Measurements from ENCODE around the gene CAMK1G. TPM values are rescaled to one million over a fixed set of nuclear protein-coding genes. Genes with fewer than 3 reads are reported as not detected.

The CAMK1G gene
- total RNA-seq, 1 donor from 2014 or later, result not detected

DNA sequence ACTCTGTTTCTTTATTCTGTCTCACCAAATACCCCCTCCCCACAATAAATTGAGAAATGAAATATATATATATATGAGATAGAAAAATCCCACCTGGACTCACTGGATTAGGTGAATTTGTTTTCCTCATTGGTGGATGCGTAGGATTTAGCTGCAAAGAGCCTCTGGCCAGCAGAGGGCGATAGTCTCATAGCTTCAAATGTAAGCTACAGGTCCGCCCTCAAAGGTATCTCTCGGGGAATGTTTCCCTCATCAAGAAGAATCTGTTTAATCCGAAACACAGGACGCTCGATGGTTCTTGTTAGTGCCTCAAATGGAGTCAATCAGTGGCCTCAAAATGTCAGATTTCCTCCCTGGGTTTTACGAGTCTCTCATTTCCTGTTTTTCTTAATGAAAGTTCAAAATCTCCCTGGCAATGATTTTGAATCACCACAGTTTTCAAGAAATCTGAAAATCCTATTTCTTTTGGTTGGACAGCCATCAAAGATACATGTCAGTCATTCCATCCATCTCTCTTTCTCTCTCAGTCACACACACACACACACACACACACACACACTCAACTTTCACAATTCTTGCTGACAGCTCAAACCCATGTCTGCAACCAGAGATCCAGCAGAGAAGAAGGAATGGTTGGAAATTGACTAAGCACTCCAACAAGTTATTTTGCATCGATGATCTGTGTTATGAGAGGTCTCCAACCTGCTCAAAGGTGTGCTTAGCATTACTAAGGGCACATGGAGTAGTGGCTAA lies 13.9 kb upstream of the CAMK1G start:
- Mint-ChIP-seq H3K9me3 (ENCODE audit: unreplicated experiment) (no peaks in the 10 kb centered on the region), H3K36me3 (ENCODE audit: low read depth, unreplicated experiment) (no peaks in the 10 kb centered on the region), H3K4me1 (ENCODE audit: unreplicated experiment) (peaks cover 3% of the 10 kb centered on the region), H3K27ac (ENCODE audit: unreplicated experiment) (no peak overlapping the region), H3K4me3 (ENCODE audit: unreplicated experiment) (no peak overlapping the region), H3K27me3 (ENCODE audit: unreplicated experiment) (peaks cover 8% of the 10 kb centered on the region)
- DNase-seq (ENCODE audit: low spot score), result peak; percentile 76
- TF ChIP-seq CTCF (IDR thresholded peaks at IDR 0.05; ENCODE audit: unreplicated experiment), result peak; percentile 80

GRCh38 chr1:209570743-209571142 lies 12.8 kb upstream of the CAMK1G start:
- H3K9me3 Mint-ChIP-seq (ENCODE audit: unreplicated experiment), result no peaks in the 10 kb centered on the region
- H3K4me3 Mint-ChIP-seq (ENCODE audit: unreplicated experiment), result no peak overlapping the region
- TF ChIP-seq CTCF (IDR thresholded peaks at IDR 0.05; ENCODE audit: unreplicated experiment), result no peak
- peaks cover 8% of the 10 kb centered on the region for H3K27me3 Mint-ChIP-seq (ENCODE audit: unreplicated experiment)
- peaks cover 3% of the 10 kb centered on the region for H3K4me1 Mint-ChIP-seq (ENCODE audit: unreplicated experiment)
- H3K36me3 Mint-ChIP-seq (ENCODE audit: low read depth, unreplicated experiment), result no peaks in the 10 kb centered on the region
- no peak overlapping the region for H3K27ac Mint-ChIP-seq (ENCODE audit: unreplicated experiment)
- no peak for DNase-seq (ENCODE audit: low spot score)

GRCh38 chr1:209576392-209577197 lies 6.9 kb upstream of the CAMK1G start:
- Mint-ChIP-seq H3K9me3 (ENCODE audit: unreplicated experiment) (no peaks in the 10 kb centered on the region), H3K4me3 (ENCODE audit: unreplicated experiment) (no peak overlapping the region), H3K36me3 (ENCODE audit: low read depth, unreplicated experiment) (no peaks in the 10 kb centered on the region), H3K4me1 (ENCODE audit: unreplicated experiment) (no peaks in the 10 kb centered on the region), H3K27me3 (ENCODE audit: unreplicated experiment) (peaks cover 2% of the 10 kb centered on the region), H3K27ac (ENCODE audit: unreplicated experiment) (no peak overlapping the region)
- TF ChIP-seq CTCF (IDR thresholded peaks at IDR 0.05; ENCODE audit: unreplicated experiment), result peak; percentile 74
- peak; percentile 94 for DNase-seq (ENCODE audit: low spot score)

- peaks cover 2% of the 10 kb centered on the region for H3K27me3 Mint-ChIP-seq (ENCODE audit: unreplicated experiment)
- DNase-seq (ENCODE audit: low spot score), result no peak
- H3K36me3 Mint-ChIP-seq (ENCODE audit: low read depth, unreplicated experiment), result no peaks in the 10 kb centered on the region
- no peaks in the 10 kb centered on the region for H3K4me1 Mint-ChIP-seq (ENCODE audit: unreplicated experiment)
- no peak overlapping the region for H3K27ac Mint-ChIP-seq (ENCODE audit: unreplicated experiment)
- H3K4me3 Mint-ChIP-seq (ENCODE audit: unreplicated experiment), result no peak overlapping the region
- H3K9me3 Mint-ChIP-seq (ENCODE audit: unreplicated experiment), result no peaks in the 10 kb centered on the region
- no peak for TF ChIP-seq CTCF (IDR thresholded peaks at IDR 0.05; ENCODE audit: unreplicated experiment)
These were observed 6.2 kb upstream of the CAMK1G start for GRCh38 chr1:209577346-209577745.

DNA sequence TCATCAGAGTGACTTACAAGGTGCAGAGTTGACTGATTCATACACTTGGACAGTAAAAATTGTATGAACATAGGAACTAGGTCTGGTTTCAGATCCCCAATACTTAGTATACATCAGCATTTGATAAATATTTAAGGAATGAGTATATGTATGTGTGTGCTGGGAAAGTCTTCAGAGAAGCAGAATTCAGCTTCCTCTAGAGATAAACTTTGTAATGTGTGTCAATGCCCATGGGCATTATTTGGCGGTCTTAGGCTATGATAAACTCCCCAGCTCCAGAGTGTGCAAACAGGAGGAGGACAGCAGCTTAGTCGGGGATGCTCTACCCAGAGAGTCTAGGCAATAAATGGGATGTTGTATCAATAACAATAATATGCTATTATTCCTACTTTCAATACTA lies 2.9 kb upstream of the CAMK1G start:
- DNase-seq (ENCODE audit: low spot score), result no peak
- no peak overlapping the region for H3K27ac Mint-ChIP-seq (ENCODE audit: unreplicated experiment)
- H3K9me3 Mint-ChIP-seq (ENCODE audit: unreplicated experiment), result no peaks in the 10 kb centered on the region
- H3K4me3 Mint-ChIP-seq (ENCODE audit: unreplicated experiment), result no peak overlapping the region
- H3K4me1 Mint-ChIP-seq (ENCODE audit: unreplicated experiment), result no peaks in the 10 kb centered on the region
- no peaks in the 10 kb centered on the region for H3K36me3 Mint-ChIP-seq (ENCODE audit: low read depth, unreplicated experiment)
- H3K27me3 Mint-ChIP-seq (ENCODE audit: unreplicated experiment), result no peaks in the 10 kb centered on the region
- TF ChIP-seq CTCF (IDR thresholded peaks at IDR 0.05; ENCODE audit: unreplicated experiment), result no peak
